GM21381 (cell line): Measurements from ENCODE around the gene RNU6-1.

ENCODE experiments used
- ATAC-seq: cut with Tn5 transposase; IDR thresholded peaks from one replicate; pipeline ENCODE4 v1.9.1; 2021; ENCODE audit warnings: mild to moderate bottlenecking, moderate library complexity; ENCODE audit not compliant: unreplicated experiment

The RNU6-1 gene

GRCh38 chr15:67859331-67859946 lies 19.6 kb upstream of the RNU6-1 start:
- ATAC-seq = no peak

GRCh38 chr15:67857220-67857619 lies 17.4 kb upstream of the RNU6-1 start:
- ATAC-seq = no peak

- no peak for ATAC-seq
Measured at GRCh38 chr15:67855842-67856241, 16.0 kb upstream of the RNU6-1 start.

GRCh38 chr15:67854358-67854757 lies 14.5 kb upstream of the RNU6-1 start:
- no peak for ATAC-seq

GRCh38 chr15:67853454-67853853 lies 13.6 kb upstream of the RNU6-1 start:
- ATAC-seq = no peak

GRCh38 chr15:67852418-67852817 lies 12.6 kb upstream of the RNU6-1 start:
- no peak for ATAC-seq

GRCh38 chr15:67850994-67851571 lies 11.2 kb upstream of the RNU6-1 start:
- no peak for ATAC-seq

GRCh38 chr15:67850336-67850735 lies 10.5 kb upstream of the RNU6-1 start:
- ATAC-seq = no peak

GRCh38 chr15:67849538-67849937 lies 9.7 kb upstream of the RNU6-1 start:
- ATAC-seq = no peak

GRCh38 chr15:67845974-67846373 lies 6.1 kb upstream of the RNU6-1 start:
- ATAC-seq = no peak

- no peak for ATAC-seq
Measured at GRCh38 chr15:67843571-67844387, 3.9 kb upstream of the RNU6-1 start.

- ATAC-seq = no peak
Measured at GRCh38 chr15:67843092-67843501, 3.3 kb upstream of the RNU6-1 start.

GRCh38 chr15:67841513-67841762 lies 1.6 kb upstream of the RNU6-1 start:
- ATAC-seq = no peak

GRCh38 chr15:67840749-67841512 lies 1.1 kb upstream of the RNU6-1 start:
- no peak for ATAC-seq

- peak; percentile 7 for ATAC-seq
Measured at GRCh38 chr15:67839499-67839928, 331 bp downstream of the RNU6-1 start.

- no peak for ATAC-seq
Measured at GRCh38 chr15:67838789-67839332, 984 bp downstream of the RNU6-1 start.

GRCh38 chr15:67836955-67837354 lies 2.9 kb downstream of the RNU6-1 start:
- no peak for ATAC-seq

GRCh38 chr15:67836477-67836876 lies 3.4 kb downstream of the RNU6-1 start:
- ATAC-seq = no peak

GRCh38 chr15:67836134-67836455 lies 3.8 kb downstream of the RNU6-1 start:
- ATAC-seq = no peak

GRCh38 chr15:67835297-67836133 lies 4.3 kb downstream of the RNU6-1 start:
- ATAC-seq = no peak
